ENCODE data around the gene KRT82.
"Not testable (repeated sequence)": the region's sequence is repeated elsewhere in the genome, so short reads cannot be mapped to it uniquely, and the experiment has no call there.

KRT82 gene

GRCh38 chr12:52405922-52406385 is at the start of gene KRT82:
TSS of gene KRT82 (minus strand) at chr12:52406335. CDS start at chr12:52406277, 58 bp downstream.
- no peak for DNase-seq

- DNase-seq: no peak
These were observed 49.7 kb upstream of the KRT82 start for GRCh38 chr12:52455821-52456220.

GRCh38 chr12:52454411-52455201 is 48.5 kb upstream of the KRT82 start:
- peak in 1 of 3 experiments; percentile 32 for DNase-seq

- DNase-seq: no peak
These were observed 46.0 kb upstream of the KRT82 start, which contains the start of gene KRT6B for GRCh38 chr12:52452101-52452500. TSS of gene KRT6B (minus strand) at chr12:52452146. CDS start at chr12:52452078, 68 bp downstream.

- DNase-seq: no peak
These were observed 42.1 kb upstream of the KRT82 start for GRCh38 chr12:52448228-52448627.

- not testable (repeated sequence) for DNase-seq
These were observed 41.1 kb upstream of the KRT82 start for GRCh38 chr12:52447196-52447595.

GRCh38 chr12:52446367-52447045 is 40.4 kb upstream of the KRT82 start:
- no peak for DNase-seq

- no peak for DNase-seq
These were observed 39.7 kb upstream of the KRT82 start for GRCh38 chr12:52445876-52446275.

- DNase-seq: no peak
These were observed 38.8 kb upstream of the KRT82 start for GRCh38 chr12:52444647-52445595.

GRCh38 chr12:52443966-52444365 is 37.8 kb upstream of the KRT82 start:
- DNase-seq: no peak

GRCh38 chr12:52442600-52443061 is 36.5 kb upstream of the KRT82 start:
- no peak for DNase-seq

- DNase-seq: no peak
These were observed 35.3 kb upstream of the KRT82 start for GRCh38 chr12:52441320-52441911.

- no peak for DNase-seq
These were observed 34.7 kb upstream of the KRT82 start for GRCh38 chr12:52440821-52441319.

- no peak for DNase-seq
These were observed 33.7 kb upstream of the KRT82 start for GRCh38 chr12:52439845-52440244.

- DNase-seq: no peak
These were observed 33.3 kb upstream of the KRT82 start for GRCh38 chr12:52439420-52439819.

- no peak for DNase-seq
These were observed 32.5 kb upstream of the KRT82 start for GRCh38 chr12:52438305-52439301.

- DNase-seq: no peak
These were observed 31.4 kb upstream of the KRT82 start for GRCh38 chr12:52437508-52437907.

GRCh38 chr12:52436828-52437474 is 30.8 kb upstream of the KRT82 start:
- DNase-seq: no peak

GRCh38 chr12:52436000-52436827 is 30.1 kb upstream of the KRT82 start:
- DNase-seq: no peak

GRCh38 chr12:52435659-52435999 is 29.5 kb upstream of the KRT82 start:
- no peak for DNase-seq
